ENCODE data around the gene TACC2.

The TACC2 gene

GRCh38 chr10:122264436-122264835, 275.5 kb downstream of the TACC2 start:
- Histone ChIP-seq H3K4me1 (ENCODE audit: insufficient read depth, low read length) (peaks cover 3% of the 10 kb centered on the region), H3K27me3 (ENCODE audit: insufficient read depth, low read length) (no peaks in the 10 kb centered on the region), H3K36me3 (ENCODE audit: insufficient read depth, low read length) (peaks cover 3% of the 10 kb centered on the region), H3K4me3 (ENCODE audit: low read length) (no peak overlapping the region), H2AFZ (ENCODE audit: low read depth, low read length) (no peak overlapping the region), H3K9me3 (ENCODE audit: low read length) (no peaks in the 10 kb centered on the region)

GRCh38 chr10:122264931-122265330, 276.0 kb downstream of the TACC2 start:
- Histone ChIP-seq H3K36me3 (ENCODE audit: insufficient read depth, low read length) (peaks cover 2% of the 10 kb centered on the region), H3K4me1 (ENCODE audit: insufficient read depth, low read length) (peaks cover 3% of the 10 kb centered on the region), H3K4me3 (ENCODE audit: low read length) (no peak overlapping the region), H2AFZ (ENCODE audit: low read depth, low read length) (no peak overlapping the region), H3K9me3 (ENCODE audit: low read length) (no peaks in the 10 kb centered on the region), H3K27me3 (ENCODE audit: insufficient read depth, low read length) (no peaks in the 10 kb centered on the region)

GRCh38 chr10:122265896-122266295, 276.9 kb downstream of the TACC2 start:
- H3K36me3 ChIP-seq (ENCODE audit: insufficient read depth, low read length), result no peaks in the 10 kb centered on the region
- H3K27me3 ChIP-seq (ENCODE audit: insufficient read depth, low read length), result no peaks in the 10 kb centered on the region
- H2AFZ ChIP-seq (ENCODE audit: low read depth, low read length), result no peak overlapping the region
- H3K4me3 ChIP-seq (ENCODE audit: low read length), result no peak overlapping the region
- no peaks in the 10 kb centered on the region for H3K9me3 ChIP-seq (ENCODE audit: low read length)
- peaks cover 3% of the 10 kb centered on the region for H3K4me1 ChIP-seq (ENCODE audit: insufficient read depth, low read length)

- H3K9me3 ChIP-seq (ENCODE audit: low read length), result no peaks in the 10 kb centered on the region
- H3K4me3 ChIP-seq (ENCODE audit: low read length), result no peak overlapping the region
- H3K27me3 ChIP-seq (ENCODE audit: insufficient read depth, low read length), result no peaks in the 10 kb centered on the region
- H3K36me3 ChIP-seq (ENCODE audit: insufficient read depth, low read length), result no peaks in the 10 kb centered on the region
- no peak overlapping the region for H2AFZ ChIP-seq (ENCODE audit: low read depth, low read length)
- H3K4me1 ChIP-seq (ENCODE audit: insufficient read depth, low read length), result peaks cover 3% of the 10 kb centered on the region
These were observed 279.1 kb downstream of the TACC2 start for GRCh38 chr10:122267849-122268737.

- Histone ChIP-seq H3K36me3 (ENCODE audit: insufficient read depth, low read length) (no peaks in the 10 kb centered on the region), H3K9me3 (ENCODE audit: low read length) (no peaks in the 10 kb centered on the region), H3K4me3 (ENCODE audit: low read length) (no peak overlapping the region), H3K27me3 (ENCODE audit: insufficient read depth, low read length) (no peaks in the 10 kb centered on the region), H2AFZ (ENCODE audit: low read depth, low read length) (no peak overlapping the region), H3K4me1 (ENCODE audit: insufficient read depth, low read length) (peaks cover 3% of the 10 kb centered on the region)
These were observed 280.2 kb downstream of the TACC2 start for GRCh38 chr10:122269059-122269687.

GRCh38 chr10:122271076-122271475, 282.1 kb downstream of the TACC2 start, which contains the start of gene BTBD16:
Gene BTBD16, plus strand, starts transcription at chr10:122271296. Its CDS starts 3,786 bp downstream, at chr10:122275082.
- Histone ChIP-seq H3K4me1 (ENCODE audit: insufficient read depth, low read length) (peaks cover under 1% of the 10 kb centered on the region), H3K27me3 (ENCODE audit: insufficient read depth, low read length) (no peaks in the 10 kb centered on the region), H3K4me3 (ENCODE audit: low read length) (no peak within 1 kb of the TSS), H2AFZ (ENCODE audit: low read depth, low read length) (no peak within 1 kb of the TSS), H3K9me3 (ENCODE audit: low read length) (no peaks in the 10 kb centered on the region), H3K36me3 (ENCODE audit: insufficient read depth, low read length) (no peaks in the 10 kb centered on the region)

GRCh38 chr10:122273966-122274545, 285.1 kb downstream of the TACC2 start:
- H3K36me3 ChIP-seq (ENCODE audit: insufficient read depth, low read length), result no peaks in the 10 kb centered on the region
- H3K9me3 ChIP-seq (ENCODE audit: low read length), result no peaks in the 10 kb centered on the region
- H3K4me1 ChIP-seq (ENCODE audit: insufficient read depth, low read length), result no peaks in the 10 kb centered on the region
- no peak overlapping the region for H3K4me3 ChIP-seq (ENCODE audit: low read length)
- no peaks in the 10 kb centered on the region for H3K27me3 ChIP-seq (ENCODE audit: insufficient read depth, low read length)
- H2AFZ ChIP-seq (ENCODE audit: low read depth, low read length), result no peak overlapping the region

GRCh38 chr10:122276611-122277208, 287.7 kb downstream of the TACC2 start:
- no peak overlapping the region for H3K4me3 ChIP-seq (ENCODE audit: low read length)
- H3K36me3 ChIP-seq (ENCODE audit: insufficient read depth, low read length), result no peaks in the 10 kb centered on the region
- H3K27me3 ChIP-seq (ENCODE audit: insufficient read depth, low read length), result no peaks in the 10 kb centered on the region
- no peaks in the 10 kb centered on the region for H3K9me3 ChIP-seq (ENCODE audit: low read length)
- H2AFZ ChIP-seq (ENCODE audit: low read depth, low read length), result no peak overlapping the region
- peaks cover 9% of the 10 kb centered on the region for H3K4me1 ChIP-seq (ENCODE audit: insufficient read depth, low read length)

- no peaks in the 10 kb centered on the region for H3K9me3 ChIP-seq (ENCODE audit: low read length)
- H3K4me3 ChIP-seq (ENCODE audit: low read length), result no peak overlapping the region
- H3K4me1 ChIP-seq (ENCODE audit: insufficient read depth, low read length), result peaks cover 10% of the 10 kb centered on the region
- no peak overlapping the region for H2AFZ ChIP-seq (ENCODE audit: low read depth, low read length)
- no peaks in the 10 kb centered on the region for H3K27me3 ChIP-seq (ENCODE audit: insufficient read depth, low read length)
- H3K36me3 ChIP-seq (ENCODE audit: insufficient read depth, low read length), result no peaks in the 10 kb centered on the region
These were observed 288.7 kb downstream of the TACC2 start for GRCh38 chr10:122277526-122278136.

GRCh38 chr10:122279725-122280141, 290.8 kb downstream of the TACC2 start:
- no peak overlapping the region for H2AFZ ChIP-seq (ENCODE audit: low read depth, low read length)
- H3K27me3 ChIP-seq (ENCODE audit: insufficient read depth, low read length), result no peaks in the 10 kb centered on the region
- no peaks in the 10 kb centered on the region for H3K36me3 ChIP-seq (ENCODE audit: insufficient read depth, low read length)
- H3K9me3 ChIP-seq (ENCODE audit: low read length), result no peaks in the 10 kb centered on the region
- peaks cover 10% of the 10 kb centered on the region for H3K4me1 ChIP-seq (ENCODE audit: insufficient read depth, low read length)
- no peak overlapping the region for H3K4me3 ChIP-seq (ENCODE audit: low read length)

- H3K4me1 ChIP-seq (ENCODE audit: insufficient read depth, low read length), result peaks cover 10% of the 10 kb centered on the region
- H3K4me3 ChIP-seq (ENCODE audit: low read length), result no peak overlapping the region
- no peaks in the 10 kb centered on the region for H3K27me3 ChIP-seq (ENCODE audit: insufficient read depth, low read length)
- no peaks in the 10 kb centered on the region for H3K9me3 ChIP-seq (ENCODE audit: low read length)
- H2AFZ ChIP-seq (ENCODE audit: low read depth, low read length), result no peak overlapping the region
- no peaks in the 10 kb centered on the region for H3K36me3 ChIP-seq (ENCODE audit: insufficient read depth, low read length)
These were observed 291.2 kb downstream of the TACC2 start for GRCh38 chr10:122280156-122280555.

GRCh38 chr10:122281018-122281626, 292.2 kb downstream of the TACC2 start:
- Histone ChIP-seq H2AFZ (ENCODE audit: low read depth, low read length) (no peak overlapping the region), H3K4me1 (ENCODE audit: insufficient read depth, low read length) (peaks cover 10% of the 10 kb centered on the region), H3K27me3 (ENCODE audit: insufficient read depth, low read length) (no peaks in the 10 kb centered on the region), H3K9me3 (ENCODE audit: low read length) (no peaks in the 10 kb centered on the region), H3K4me3 (ENCODE audit: low read length) (no peak overlapping the region), H3K36me3 (ENCODE audit: insufficient read depth, low read length) (no peaks in the 10 kb centered on the region)
